ENCODE measurements around the gene PKN1. TPM values are rescaled to one million over a fixed set of nuclear protein-coding genes. Genes with fewer than 3 reads are reported as not detected.
A peak's percentile ranks its signal among the peaks of the same experiment; 100 is the strongest.
"Not testable (repeated sequence)": the region's sequence is repeated elsewhere in the genome, so short reads cannot be mapped to it uniquely, and the experiment has no call there.

The PKN1 gene
- total RNA-seq, 1 donor from 2014 or later: 32.4 TPM

DNA sequence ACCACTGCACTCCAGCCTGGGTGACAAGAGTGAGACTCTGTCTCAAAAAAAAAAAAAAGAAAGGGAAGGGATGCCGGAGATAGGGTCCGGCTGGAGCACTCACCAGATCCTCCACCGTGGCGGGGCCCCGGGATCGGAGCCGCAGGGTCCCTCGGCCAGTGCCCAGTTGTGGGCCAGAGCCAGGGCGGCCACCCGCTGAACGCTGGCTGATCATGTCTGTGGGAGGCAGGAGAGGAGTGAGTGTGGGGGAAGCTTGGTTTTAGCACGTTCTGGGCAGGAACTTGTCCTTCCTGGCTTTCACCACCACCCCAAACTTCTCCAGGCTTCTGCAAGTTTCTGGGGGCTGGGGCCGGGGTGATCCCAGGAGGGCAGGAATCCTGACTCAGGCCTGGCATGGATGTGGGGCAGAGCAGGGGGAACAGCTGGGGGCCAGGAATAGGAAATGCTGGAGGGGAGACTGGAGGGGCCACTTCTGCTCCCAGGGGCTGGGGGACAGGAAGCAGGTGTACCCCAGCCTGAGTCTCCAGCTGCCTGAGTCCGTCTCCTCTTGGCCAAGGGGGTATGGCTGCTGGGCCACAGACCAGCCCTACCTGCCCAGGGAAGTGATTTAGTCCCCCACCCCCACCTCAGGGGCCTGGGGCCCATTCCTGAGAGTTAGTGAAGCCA lies 46.3 kb downstream of the PKN1 start:
- ATAC-seq (no peak), DNase-seq (ENCODE audit: low spot score) (no peak)

- DNase-seq (ENCODE audit: low spot score): no peak
- ATAC-seq: peak; percentile 54
These were observed 47.0 kb downstream of the PKN1 start for GRCh38 chr19:14479975-14480699.

DNA sequence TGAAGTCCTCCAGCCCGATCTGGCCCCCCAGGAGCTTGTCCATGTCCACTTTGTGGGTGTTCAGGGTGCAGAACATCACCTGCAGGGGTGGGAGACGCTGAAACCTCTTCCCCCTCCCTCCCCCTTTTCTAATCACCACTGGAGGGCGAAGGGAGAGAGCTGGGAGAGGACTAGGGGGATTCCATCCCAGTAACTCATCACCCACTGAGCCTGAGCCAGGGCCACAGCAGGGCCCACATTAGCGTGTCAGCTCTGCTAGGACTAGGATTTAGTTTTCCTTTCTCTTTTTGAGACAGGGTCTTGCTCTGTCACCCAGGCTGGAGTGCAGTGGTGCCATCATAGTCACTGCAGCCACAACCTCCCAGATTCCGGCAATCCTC lies 47.6 kb downstream of the PKN1 start:
- no peak for DNase-seq (ENCODE audit: low spot score)
- ATAC-seq: no peak

GRCh38 chr19:14482172-14482941 lies 49.3 kb downstream of the PKN1 start:
- DNase-seq (ENCODE audit: low spot score) (no peak), ATAC-seq (no peak)

- ATAC-seq (no peak), DNase-seq (ENCODE audit: low spot score) (no peak)
These were observed 54.4 kb downstream of the PKN1 start for GRCh38 chr19:14487370-14488125.

DNA sequence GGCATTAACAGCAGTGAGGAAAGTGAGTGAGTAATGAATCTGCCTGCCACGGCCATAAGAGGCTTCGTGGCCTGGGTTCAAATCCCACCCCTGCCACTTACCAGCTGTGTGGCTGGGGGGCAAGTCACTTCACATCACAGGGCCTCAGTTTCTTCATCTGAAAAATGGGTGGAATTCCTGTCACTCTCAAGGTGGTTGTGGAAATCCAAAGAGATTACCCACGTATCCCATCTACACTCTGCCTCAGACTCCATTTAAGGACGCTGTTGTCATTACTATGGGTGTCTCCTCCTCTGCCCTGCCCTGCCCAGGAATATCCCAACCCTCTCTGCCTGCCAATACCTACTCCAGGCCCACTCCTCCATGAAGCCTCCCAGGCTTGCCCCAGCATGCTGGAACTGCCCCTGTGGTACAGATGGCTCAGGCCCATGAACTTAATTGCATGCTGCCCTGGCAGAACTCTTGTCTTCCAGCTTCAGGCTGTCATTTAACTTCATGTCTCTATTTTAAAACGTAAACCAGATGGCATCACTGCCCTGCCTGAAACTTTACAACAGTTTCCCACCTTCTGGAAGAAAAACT lies 59.7 kb downstream of the PKN1 start:
- DNase-seq (ENCODE audit: low spot score): no peak
- no peak for ATAC-seq

DNA sequence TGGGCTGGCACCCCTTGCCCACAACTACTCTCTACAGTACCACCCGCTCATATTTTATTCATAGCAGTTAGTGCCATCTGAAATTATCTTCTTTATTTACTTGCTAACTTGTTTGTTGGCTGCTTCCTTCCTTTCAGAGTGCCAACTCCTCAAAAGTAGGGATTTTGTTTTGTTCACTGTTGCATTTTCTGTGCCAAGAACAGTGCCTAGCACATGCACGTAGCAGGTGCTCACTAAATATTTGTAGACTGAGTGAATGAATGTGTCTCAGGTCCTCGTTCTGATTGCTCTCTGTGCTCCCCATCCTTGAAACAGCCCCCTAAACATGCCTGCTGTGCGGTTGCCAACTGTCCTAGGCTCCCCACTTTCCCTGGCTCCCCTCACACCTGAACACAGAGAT lies 61.3 kb downstream of the PKN1 start:
- ATAC-seq (no peak), DNase-seq (ENCODE audit: low spot score) (no peak)

DNA sequence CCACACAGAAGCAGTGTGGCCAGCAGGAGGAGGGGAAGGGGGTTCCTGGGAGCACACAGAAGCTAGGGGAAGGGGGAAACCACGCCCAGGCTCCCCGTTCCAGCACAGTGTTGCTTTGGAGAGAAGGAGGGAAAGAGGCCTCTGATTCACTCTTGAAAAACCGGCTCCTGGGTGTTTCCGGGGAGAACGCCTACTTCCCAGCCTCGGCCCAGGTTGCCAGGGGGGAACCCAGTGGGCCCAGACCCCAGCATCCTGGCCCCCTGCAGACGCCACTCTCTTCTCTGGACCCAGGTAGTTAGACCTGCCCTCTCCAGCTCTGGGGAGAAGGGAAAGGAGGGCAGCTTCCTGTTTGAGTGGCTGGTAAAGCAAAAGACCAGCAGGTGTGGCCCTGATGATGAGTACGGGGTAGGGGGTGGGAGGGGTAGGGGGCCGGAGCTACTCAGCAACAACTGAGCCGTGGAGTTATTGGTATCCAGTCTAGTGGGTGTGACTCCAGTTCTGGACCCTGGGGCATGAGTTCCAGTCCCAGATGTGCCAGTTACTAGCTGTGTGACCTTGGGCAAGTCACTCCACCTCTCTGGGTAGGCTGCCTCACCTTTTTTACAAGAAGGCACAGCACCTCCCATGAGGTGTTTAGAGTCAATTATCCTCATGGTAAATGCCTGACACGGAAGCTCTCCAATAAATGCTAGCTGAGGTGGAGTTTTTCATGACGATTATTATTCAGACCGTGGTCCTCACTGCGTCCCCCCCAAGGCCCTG lies 62.0 kb downstream of the PKN1 start:
- no peak for DNase-seq (ENCODE audit: low spot score)

DNA sequence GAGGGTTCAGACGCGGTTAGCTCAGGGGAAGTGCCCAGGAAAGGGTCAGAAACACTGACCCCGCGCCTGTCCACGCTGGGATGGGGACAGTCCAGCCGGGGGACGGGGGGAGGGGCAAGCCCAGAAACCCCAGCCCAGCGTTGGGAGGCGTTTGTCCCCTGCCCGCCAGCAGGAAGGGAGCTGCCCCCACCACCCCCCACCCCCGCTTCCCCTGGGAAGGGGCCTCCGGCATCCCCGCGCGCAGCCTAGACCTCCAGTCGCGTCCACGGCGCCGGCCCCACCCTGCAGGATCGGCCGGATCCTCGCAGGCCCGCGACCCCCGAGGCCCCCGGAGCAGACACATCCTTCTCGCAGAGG lies 62.5 kb downstream of the PKN1 start:
- ATAC-seq: peak; percentile 1
- DNase-seq (ENCODE audit: low spot score): no peak

More for the DNA sequence above, 62.0 kb downstream of the PKN1 start:
- no peak for ATAC-seq

- DNase-seq (ENCODE audit: low spot score): peak; percentile 98
- ATAC-seq: peak; percentile 92
These were observed 63.1 kb downstream of the PKN1 start, which contains the start of gene GIPC1 for GRCh38 chr19:14496029-14496833. TSS of gene GIPC1 (minus strand) at chr19:14496127. CDS start at chr19:14482976, 13,151 bp downstream.

DNA sequence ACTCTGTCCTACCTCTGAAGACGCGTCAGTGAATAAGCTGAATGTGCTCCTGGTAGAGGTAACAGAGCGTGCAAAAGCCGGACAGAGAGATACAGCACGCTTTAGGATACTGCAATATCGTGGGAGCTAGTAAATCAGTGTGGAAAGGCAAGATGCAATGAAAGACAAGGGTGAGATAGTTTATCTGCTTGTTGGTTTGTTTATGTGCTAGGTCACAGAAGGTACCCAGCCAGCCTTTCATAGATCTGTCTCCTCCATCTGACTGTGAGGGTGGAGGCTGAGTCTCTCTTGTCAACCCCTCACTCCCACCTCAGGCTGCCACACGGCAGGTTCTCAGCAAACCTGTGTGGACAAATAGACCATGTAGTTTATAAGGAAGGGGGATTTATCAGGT lies 63.7 kb downstream of the PKN1 start:
- no peak for DNase-seq (ENCODE audit: low spot score)
- peak; percentile 3 for ATAC-seq

- peak; percentile 74 for DNase-seq (ENCODE audit: low spot score)
- peak; percentile 65 for ATAC-seq
These were observed 64.3 kb downstream of the PKN1 start for GRCh38 chr19:14497228-14497921.

DNA sequence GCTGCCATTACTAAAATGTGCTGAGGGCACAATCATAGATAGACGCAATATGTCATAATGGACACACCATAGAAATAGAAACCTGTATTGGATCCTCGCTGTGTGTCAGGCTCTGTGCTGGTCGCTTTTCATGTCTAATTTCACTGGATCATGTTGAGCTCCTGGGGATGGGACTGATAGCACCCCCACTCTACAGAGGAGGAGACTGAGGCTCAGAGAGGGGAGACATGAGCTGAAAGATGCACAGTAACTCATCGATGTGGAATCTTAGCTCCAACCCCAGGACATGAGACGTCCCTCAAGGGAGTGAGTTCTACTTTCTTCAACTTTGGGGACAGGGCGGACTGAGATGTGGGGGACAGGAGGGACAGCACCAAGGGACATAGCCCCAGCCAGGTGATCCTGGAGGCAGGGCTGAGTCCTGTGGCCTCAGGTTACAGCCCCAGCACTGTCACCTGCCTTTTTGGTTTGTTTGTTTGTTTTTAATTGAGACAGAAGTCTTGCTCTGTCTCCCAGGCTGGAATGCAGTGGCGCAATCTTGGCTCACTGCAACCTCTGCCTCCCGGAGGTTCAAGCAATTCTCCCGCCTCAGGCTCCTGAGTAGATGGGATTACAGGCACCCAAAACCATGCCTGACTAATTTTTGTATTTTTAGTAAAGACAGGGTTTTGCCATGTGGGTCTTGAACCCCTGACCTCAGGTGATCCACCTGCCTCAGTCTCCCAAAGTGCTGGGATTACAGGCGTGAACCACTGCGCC lies 69.4 kb downstream of the PKN1 start:
- ATAC-seq (peak; percentile 90), DNase-seq (ENCODE audit: low spot score) (peak; percentile 76)

DNA sequence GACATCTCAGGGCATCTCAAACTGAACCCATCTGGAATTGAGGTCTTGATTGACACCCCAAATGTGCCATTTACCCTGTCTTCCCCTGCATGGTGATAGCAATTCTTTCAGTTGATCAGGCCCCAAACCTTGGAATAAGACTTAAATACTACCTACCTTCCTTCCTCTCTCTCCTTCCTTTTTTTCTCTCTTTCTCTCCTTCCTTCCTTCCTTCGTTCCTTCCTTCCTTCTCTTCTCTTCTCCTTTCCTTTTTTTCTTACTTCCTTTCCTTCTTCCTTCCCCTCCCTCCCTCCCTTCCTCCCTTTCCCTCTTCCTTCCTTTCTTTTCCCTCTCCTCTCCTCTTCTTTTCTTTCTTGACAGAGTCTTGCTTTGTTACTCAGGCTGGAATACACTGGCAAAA lies 70.2 kb downstream of the PKN1 start:
- no peak for ATAC-seq
- no peak for DNase-seq (ENCODE audit: low spot score)

GRCh38 chr19:14504575-14504974 lies 71.5 kb downstream of the PKN1 start:
- DNase-seq (ENCODE audit: low spot score); ATAC-seq: not testable (repeated sequence)

GRCh38 chr19:14505488-14506239 lies 72.6 kb downstream of the PKN1 start:
- ATAC-seq: peak; percentile 59
- no peak for DNase-seq (ENCODE audit: low spot score)

All from left lobe of liver (tissue), 2 donors.